ENCODE results near the gene HEXIM2. TPM values are rescaled to one million over a fixed set of nuclear protein-coding genes. Genes with fewer than 3 reads are reported as not detected.

The HEXIM2 gene
- total and polyA plus RNA-seq, 2 of the 13 experiments (the other 11 are each of a cell fraction or from before 2014, with no cell fraction given): 27.1 to 32.4 TPM

- TF ChIP-seq, protein P1, sequence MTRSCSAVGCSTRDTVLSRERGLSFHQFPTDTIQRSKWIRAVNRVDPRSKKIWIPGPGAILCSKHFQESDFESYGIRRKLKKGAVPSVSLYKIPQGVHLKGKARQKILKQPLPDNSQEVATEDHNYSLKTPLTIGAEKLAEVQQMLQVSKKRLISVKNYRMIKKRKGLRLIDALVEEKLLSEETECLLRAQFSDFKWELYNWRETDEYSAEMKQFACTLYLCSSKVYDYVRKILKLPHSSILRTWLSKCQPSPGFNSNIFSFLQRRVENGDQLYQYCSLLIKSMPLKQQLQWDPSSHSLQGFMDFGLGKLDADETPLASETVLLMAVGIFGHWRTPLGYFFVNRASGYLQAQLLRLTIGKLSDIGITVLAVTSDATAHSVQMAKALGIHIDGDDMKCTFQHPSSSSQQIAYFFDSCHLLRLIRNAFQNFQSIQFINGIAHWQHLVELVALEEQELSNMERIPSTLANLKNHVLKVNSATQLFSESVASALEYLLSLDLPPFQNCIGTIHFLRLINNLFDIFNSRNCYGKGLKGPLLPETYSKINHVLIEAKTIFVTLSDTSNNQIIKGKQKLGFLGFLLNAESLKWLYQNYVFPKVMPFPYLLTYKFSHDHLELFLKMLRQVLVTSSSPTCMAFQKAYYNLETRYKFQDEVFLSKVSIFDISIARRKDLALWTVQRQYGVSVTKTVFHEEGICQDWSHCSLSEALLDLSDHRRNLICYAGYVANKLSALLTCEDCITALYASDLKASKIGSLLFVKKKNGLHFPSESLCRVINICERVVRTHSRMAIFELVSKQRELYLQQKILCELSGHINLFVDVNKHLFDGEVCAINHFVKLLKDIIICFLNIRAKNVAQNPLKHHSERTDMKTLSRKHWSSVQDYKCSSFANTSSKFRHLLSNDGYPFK (CRISPR knock-in tag; IDR thresholded peaks at IDR 0.05; ENCODE audit: borderline replicate concordance): peak; percentile 82; the same call in 1 of the 2 replicates
- TF ChIP-seq TOE1 (CRISPR knock-in tag; IDR thresholded peaks at IDR 0.05) (no peak), ARNT2 (CRISPR knock-in tag; IDR thresholded peaks at IDR 0.05; ENCODE audit: low read depth) (peak; percentile 90; the same call in 1 of the 2 replicates), RAD51 (IDR thresholded peaks at IDR 0.05; ENCODE audit: borderline replicate concordance) (no peak), CEBPB (IDR thresholded peaks at IDR 0.05; ENCODE audit: borderline replicate concordance, low read depth, low read length) (no peak), ZNF335 (CRISPR knock-in tag; IDR thresholded peaks at IDR 0.05) (peak; percentile 71; the same call in 1 of the 2 replicates), SP140L (CRISPR knock-in tag; IDR thresholded peaks at IDR 0.05; ENCODE audit: borderline replicate concordance) (no peak), ZNF407 (CRISPR knock-in tag; IDR thresholded peaks at IDR 0.05; ENCODE audit: not compliant biosample characterization) (peak; percentile 82), ZNF567 (CRISPR knock-in tag; IDR thresholded peaks at IDR 0.05; ENCODE audit: borderline replicate concordance) (peak; percentile 97), MLXIP (CRISPR knock-in tag; IDR thresholded peaks at IDR 0.05; ENCODE audit: borderline replicate concordance) (no peak)
- TF ChIP-seq, protein P2, sequence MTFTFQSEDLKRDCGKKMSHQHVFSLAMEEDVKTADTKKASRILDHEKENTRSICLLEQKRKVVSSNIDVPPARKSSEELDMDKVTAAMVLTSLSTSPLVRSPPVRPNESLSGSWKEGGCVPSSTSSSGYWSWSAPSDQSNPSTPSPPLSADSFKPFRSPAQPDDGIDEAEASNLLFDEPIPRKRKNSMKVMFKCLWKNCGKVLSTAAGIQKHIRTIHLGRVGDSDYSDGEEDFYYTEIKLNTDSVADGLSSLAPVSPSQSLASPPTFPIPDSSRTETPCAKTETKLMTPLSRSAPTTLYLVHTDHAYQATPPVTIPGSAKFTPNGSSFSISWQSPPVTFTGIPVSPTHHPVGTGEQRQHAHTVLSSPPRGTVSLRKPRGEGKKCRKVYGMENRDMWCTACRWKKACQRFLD (CRISPR knock-in tag; IDR thresholded peaks at IDR 0.05; ENCODE audit: borderline replicate concordance): peak; percentile 67
Measured at GRCh38 chr17:45148183-45149036, 13.3 kb upstream of the HEXIM2 start, which contains the start of gene HEXIM1 (continued).
